OCI-LY1 (cell line): Measurements from ENCODE around the gene PTGIS.

ENCODE experiments used
- H2AFZ ChIP-seq: fragments of 200-600 bp; sonication (generic), shearing (Covaris generic); 2 replicates; pipeline ENCODE4 v1.6.0; 2014; ENCODE audit warnings: antibody characterized with exemption, mild to moderate bottlenecking, low read length
- H3F3A ChIP-seq: fragments of 200-600 bp; sonication (generic), shearing (Covaris generic); 2 replicates; pipeline ENCODE4 v1.6.0; 2014; ENCODE audit warnings: mild to moderate bottlenecking, antibody characterized with exemption, low read length, moderate library complexity; ENCODE audit not compliant: insufficient read depth
- H3K27ac ChIP-seq: fragments of 200-600 bp; sonication (generic); 2 replicates; pipeline ENCODE4 v1.5.1; 2014; ENCODE audit warnings: low read length, mixed run types, mild to moderate bottlenecking, low read depth; ENCODE audit not compliant: poor library complexity, severe bottlenecking
- H3K27me3 ChIP-seq: fragments of 200-600 bp; sonication (generic); 2 replicates; pipeline ENCODE4 v1.6.0; 2014; ENCODE audit warnings: antibody characterized with exemption, mild to moderate bottlenecking, low read length, moderate library complexity; ENCODE audit not compliant: insufficient read depth
- H3K36me3 ChIP-seq: fragments of 200-600 bp; sonication (generic); 2 replicates; pipeline ENCODE4 v1.6.1; 2014; ENCODE audit warnings: mild to moderate bottlenecking, antibody characterized with exemption, low read length, moderate library complexity, mixed read lengths; ENCODE audit not compliant: insufficient read depth
- H3K4me1 ChIP-seq: fragments of 200-600 bp; sonication (generic); 2 replicates; pipeline ENCODE4 v1.5.1; 2014; ENCODE audit warnings: mild to moderate bottlenecking, low read length, moderate library complexity; ENCODE audit not compliant: insufficient read depth, severe bottlenecking
- H3K4me2 ChIP-seq: fragments of 200-600 bp; sonication (generic), shearing (Covaris generic); 2 replicates; pipeline ENCODE4 v1.6.1; 2014; ENCODE audit warnings: low read length
- H3K4me3 ChIP-seq: fragments of 200-600 bp; sonication (generic); 2 replicates; pipeline ENCODE4 v1.5.1; 2014; ENCODE audit warnings: low read length, low read depth, mild to moderate bottlenecking, mixed read lengths; ENCODE audit not compliant: poor library complexity, severe bottlenecking
- H3K79me2 ChIP-seq: fragments of 200-600 bp; shearing (Covaris generic); 2 replicates; pipeline ENCODE4 v1.6.1; 2016; ENCODE audit warnings: mixed run types, low read length, mixed read lengths; ENCODE audit not compliant: insufficient read depth
- H3K9ac ChIP-seq: fragments of 200-600 bp; sonication (generic), shearing (Covaris generic); 2 replicates; pipeline ENCODE4 v1.6.1; 2014; ENCODE audit warnings: mild to moderate bottlenecking, low read length, mixed read lengths
- H3K9me2 ChIP-seq: fragments of 200-600 bp; sonication (generic), shearing (Covaris generic); 2 replicates; pipeline ENCODE4 v1.6.1; 2014; ENCODE audit warnings: low read depth, mild to moderate bottlenecking, low read length, mixed read lengths
- H3K9me3 ChIP-seq: fragments of 200-600 bp; shearing (Covaris generic); 2 replicates; pipeline ENCODE4 v1.6.1; 2014; ENCODE audit warnings: low read length, mixed read lengths
- H4K20me1 ChIP-seq: fragments of 200-600 bp; sonication (generic), shearing (Covaris generic); 2 replicates; pipeline ENCODE4 v1.6.0; 2016; ENCODE audit warnings: mild to moderate bottlenecking, low read length; ENCODE audit not compliant: insufficient read depth
- CTCF ChIP-seq: fragments of 200-600 bp; sonication (generic), shearing (Covaris generic); IDR thresholded peaks from 2 replicates; pipeline ENCODE4 v1.5.1; 2017; ENCODE audit warnings: mild to moderate bottlenecking, antibody characterized with exemption, low read length, moderate library complexity, mixed read lengths
- EZH2 ChIP-seq: fragments of 200-600 bp; sonication (generic), shearing (Covaris generic); IDR thresholded peaks from 2 replicates; pipeline ENCODE4 v1.8.0; 2017; ENCODE audit warnings: borderline replicate concordance, mixed run types, mild to moderate bottlenecking, antibody characterized with exemption, low read length, moderate library complexity, mixed read lengths

The PTGIS gene

DNA sequence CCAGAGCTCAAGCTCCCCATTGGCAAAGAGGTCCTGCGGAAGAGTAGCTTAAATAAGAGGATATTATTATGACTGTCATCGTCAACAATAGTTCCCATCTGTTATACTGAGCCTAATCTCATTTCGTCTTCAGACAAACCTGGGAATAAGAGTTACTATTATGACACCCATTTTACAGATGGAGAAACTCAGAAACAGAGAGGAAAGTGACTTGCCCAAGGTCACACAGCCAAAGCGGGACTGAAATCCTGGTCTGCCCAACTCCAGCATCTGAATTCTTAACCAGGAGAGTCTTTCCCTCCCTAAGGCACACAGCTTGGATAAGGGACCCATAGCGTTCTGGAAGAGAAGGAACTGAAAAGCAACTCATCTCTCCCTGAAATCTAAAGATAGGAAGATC, 23.4 kb downstream of the PTGIS start:
- Histone ChIP-seq H3K36me3 (no peaks in the 10 kb centered on the region; the same call in 1 of the 2 replicates), H3K79me2 (no peaks in the 10 kb centered on the region), H3K4me1 (no peaks in the 10 kb centered on the region), H4K20me1 (no peaks in the 10 kb centered on the region), H3K27me3 (peaks cover 18% of the 10 kb centered on the region; the same call in 1 of the 2 replicates), H3K4me2 (no peak overlapping the region), H3F3A (no peaks in the 10 kb centered on the region), H3K9me2 (no peaks in the 10 kb centered on the region), H3K9me3 (peaks cover 12% of the 10 kb centered on the region), H2AFZ (no peak overlapping the region), H3K9ac (no peak overlapping the region), H3K27ac (no peak overlapping the region), H3K4me3 (no peak overlapping the region)
- TF ChIP-seq CTCF = no peak
- TF ChIP-seq EZH2 = no peak

DNA sequence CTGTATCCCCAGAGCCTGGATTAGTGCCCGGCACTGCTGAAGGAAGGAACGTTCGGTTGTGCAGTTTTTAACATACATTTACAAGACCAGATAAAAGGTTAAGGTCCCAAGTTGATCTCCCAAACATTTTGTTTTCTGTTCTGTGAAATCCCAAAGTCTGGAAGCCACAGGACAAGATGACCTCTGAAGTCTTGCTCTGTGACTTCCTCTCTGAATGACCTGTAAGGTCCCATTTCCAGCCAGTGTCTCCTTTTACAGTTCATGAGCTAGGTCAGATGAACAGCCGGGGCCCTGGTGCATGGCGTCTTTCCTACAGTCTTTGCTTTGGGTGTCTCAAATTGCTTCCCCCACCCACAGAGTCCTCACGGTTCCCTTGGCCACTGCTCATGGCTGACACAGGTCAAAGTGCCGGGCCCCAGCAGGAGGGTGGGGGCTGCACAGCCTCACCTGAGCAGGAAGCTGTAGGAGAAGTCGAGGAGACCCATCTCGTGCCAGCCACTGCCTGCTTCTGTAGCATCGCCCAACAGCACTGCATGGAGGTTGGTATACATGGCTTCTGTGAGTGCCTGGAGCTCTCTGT, 24.0 kb downstream of the PTGIS start:
- no peaks in the 10 kb centered on the region for H3K79me2 ChIP-seq
- H3K27me3 ChIP-seq = peaks cover 16% of the 10 kb centered on the region; the same call in 1 of the 2 replicates
- no peak overlapping the region for H3K27ac ChIP-seq
- H3K9me3 ChIP-seq = peaks cover 12% of the 10 kb centered on the region
- no peaks in the 10 kb centered on the region for H3K9me2 ChIP-seq
- TF ChIP-seq CTCF = no peak
- no peak for TF ChIP-seq EZH2
- no peaks in the 10 kb centered on the region; the same call in 1 of the 2 replicates for H3K36me3 ChIP-seq
- no peak overlapping the region for H3K9ac ChIP-seq
- no peak overlapping the region for H2AFZ ChIP-seq
- no peaks in the 10 kb centered on the region for H3K4me1 ChIP-seq
- no peaks in the 10 kb centered on the region for H4K20me1 ChIP-seq
- H3F3A ChIP-seq = no peaks in the 10 kb centered on the region
- H3K4me3 ChIP-seq = no peak overlapping the region
- H3K4me2 ChIP-seq = no peak overlapping the region

- Histone ChIP-seq H3K4me1 (no peaks in the 10 kb centered on the region), H3K9me3 (peaks cover 12% of the 10 kb centered on the region), H4K20me1 (no peaks in the 10 kb centered on the region), H3K27me3 (peaks cover 12% of the 10 kb centered on the region; the same call in 1 of the 2 replicates), H3K36me3 (no peaks in the 10 kb centered on the region; the same call in 1 of the 2 replicates), H3F3A (no peaks in the 10 kb centered on the region), H3K27ac (no peak overlapping the region), H3K9ac (no peak overlapping the region), H3K9me2 (no peaks in the 10 kb centered on the region), H3K79me2 (no peaks in the 10 kb centered on the region), H2AFZ (no peak overlapping the region), H3K4me2 (no peak overlapping the region), H3K4me3 (no peak overlapping the region)
- TF ChIP-seq EZH2 (no peak), CTCF (no peak)
Measured at GRCh38 chr20:49543071-49543857, 24.7 kb downstream of the PTGIS start.
